Fibroblast of lung (primary cell): ENCODE results near the gene ANAPC13. TPM values are rescaled to one million over a fixed set of nuclear protein-coding genes. Genes with fewer than 3 reads are reported as not detected.

Source experiments
- DNase-seq, 2 donors: peaks; one replicate each; pipeline versions ENCODE4 v3.0.0 to v3.0.0-alpha.2; 2010; ENCODE audit warnings: low read depth in 2 of 2
- H2AFZ ChIP-seq: 2 replicates; pipeline ENCODE4 v1.5.1; 2012; ENCODE audit warnings: low read length, control low read depth, inconsistent platforms
- H3K27ac ChIP-seq: 2 replicates; pipeline ENCODE4 v1.5.1; 2011; ENCODE audit warnings: low read length, control low read depth; ENCODE audit not compliant: insufficient read depth
- H3K27me3 ChIP-seq: 2 replicates; pipeline ENCODE4 v1.5.1; 2011; ENCODE audit warnings: mild to moderate bottlenecking, low read length; ENCODE audit not compliant: control insufficient read depth, insufficient read depth
- H3K36me3 ChIP-seq: 2 replicates; pipeline ENCODE4 v1.5.1; 2011; ENCODE audit warnings: low read length; ENCODE audit not compliant: control insufficient read depth, insufficient read depth
- H3K4me1 ChIP-seq: 2 replicates; pipeline ENCODE4 v1.5.1; 2011; ENCODE audit warnings: low read length; ENCODE audit not compliant: control insufficient read depth, insufficient read depth; ENCODE audit errors: extremely low read depth
- H3K4me2 ChIP-seq: 2 replicates; pipeline ENCODE4 v1.5.1; 2011; ENCODE audit warnings: low read length, control low read depth; ENCODE audit not compliant: insufficient read depth; ENCODE audit errors: extremely low read depth
- H3K4me3 ChIP-seq, 4 experiments: fragments of 200-600 bp in 1 of 4; sonication (generic) in 1 of 4; replicated peaks in 1 of 4; 2 replicates each; pipeline ENCODE4 v1.5.1; 2011 to 2016; ENCODE audit warnings: low read length in 4 of 4, low read depth in 3 of 4, mild to moderate bottlenecking in 3 of 4, control low read depth in 2 of 4, inconsistent platforms in 1 of 4, mixed read lengths in 1 of 4; ENCODE audit not compliant: insufficient read depth in 1 of 4; ENCODE audit errors: control extremely low read depth in 1 of 4
- H3K79me2 ChIP-seq: 2 replicates; pipeline ENCODE4 v1.5.1; 2012; ENCODE audit warnings: mild to moderate bottlenecking, low read length, inconsistent platforms; ENCODE audit not compliant: control insufficient read depth, insufficient read depth
- H3K9ac ChIP-seq: 2 replicates; pipeline ENCODE4 v1.5.1; 2011; ENCODE audit warnings: mild to moderate bottlenecking, low read length, control low read depth; ENCODE audit not compliant: insufficient read depth
- H3K9me3 ChIP-seq: 2 replicates; pipeline ENCODE4 v1.5.1; 2012; ENCODE audit warnings: low read depth, low read length; ENCODE audit not compliant: control insufficient read depth, insufficient read depth
- H4K20me1 ChIP-seq: 2 replicates; pipeline ENCODE4 v1.5.1; 2011; ENCODE audit warnings: low read length; ENCODE audit not compliant: control insufficient read depth, insufficient read depth; ENCODE audit errors: extremely low read depth
- CTCF ChIP-seq, 2 donors: IDR thresholded peaks in 1 of 2; conservative IDR thresholded peaks in 1 of 2; 1 replicate in 1 of 2; 2 replicates in 1 of 2; pipeline ENCODE4 v1.5.1; 2011 to 2012; ENCODE audit warnings: low read length in 2 of 2, control low read depth in 1 of 2, inconsistent platforms in 1 of 2, low read depth in 1 of 2, mild to moderate bottlenecking in 1 of 2
- EZH2 ChIP-seq: IDR thresholded peaks from 2 replicates; pipeline ENCODE4 v1.5.1; 2012; ENCODE audit warnings: low read length, control low read depth, mild to moderate bottlenecking; ENCODE audit errors: missing control alignments
- polyA plus RNA-seq, 2 donors: library from polyadenylated mRNA; depleted of rRNA in 1 of 2; stranded (reverse) in 1 of 2; unstranded in 1 of 2; fragments of >200 nt; gene quantifications; 2 replicates each; pipeline ENCODE4 v1.2.1, GENCODE V29; 2011 to 2012; ENCODE audit warnings: missing spikeins in 1 of 2
- total RNA-seq: library from RNA; depleted of rRNA; stranded (reverse); fragments of >200 nt; gene quantifications from 2 replicates; pipeline ENCODE4 v1.2.1, GENCODE V29; 2014

Gene ANAPC13
- total and polyA plus RNA-seq, 2 donors (not counting 1 experiment from before 2014, with no cell fraction given): 93.3 to 110 TPM

GRCh38 chr3:134449951-134450350, 35.8 kb downstream of the ANAPC13 start:
- H4K20me1 ChIP-seq: no peaks in the 10 kb centered on the region
- H3K27ac ChIP-seq: no peak overlapping the region
- no peak overlapping the region for H3K4me3 ChIP-seq
- peaks cover 14% of the 10 kb centered on the region for H3K4me1 ChIP-seq
- no peaks in the 10 kb centered on the region for H3K27me3 ChIP-seq
- no peak overlapping the region for H3K4me2 ChIP-seq
- no peak overlapping the region for H3K9ac ChIP-seq
- H3K9me3 ChIP-seq: no peaks in the 10 kb centered on the region
- H2AFZ ChIP-seq: no peak overlapping the region
- H3K36me3 ChIP-seq: no peaks in the 10 kb centered on the region
- DNase-seq: no peak
- H3K79me2 ChIP-seq: no peaks in the 10 kb centered on the region
- no peak for TF ChIP-seq EZH2

GRCh38 chr3:134449277-134449676, 36.5 kb downstream of the ANAPC13 start:
- Histone ChIP-seq H3K27me3 (no peaks in the 10 kb centered on the region), H3K27ac (no peak overlapping the region), H4K20me1 (no peaks in the 10 kb centered on the region), H3K9ac (no peak overlapping the region), H3K4me3 (no peak overlapping the region), H3K4me2 (no peak overlapping the region), H3K79me2 (no peaks in the 10 kb centered on the region), H3K36me3 (no peaks in the 10 kb centered on the region), H3K4me1 (peaks cover 14% of the 10 kb centered on the region), H2AFZ (no peak overlapping the region), H3K9me3 (no peaks in the 10 kb centered on the region)
- TF ChIP-seq CTCF (conservative IDR thresholded peaks at IDR 0.05 in 1 of 2, IDR thresholded peaks at IDR 0.05 in 1 of 2; ENCODE audit: low read depth in 1 of 2, low read length in 2 of 2): peak; percentile 31 to 54
- no peak for TF ChIP-seq EZH2
- peak in 1 of 2 donors; percentile 56 for DNase-seq

- Histone ChIP-seq H3K4me3 (no peak overlapping the region), H3K27ac (no peak overlapping the region), H2AFZ (no peak overlapping the region), H3K27me3 (no peaks in the 10 kb centered on the region), H4K20me1 (no peaks in the 10 kb centered on the region), H3K79me2 (no peaks in the 10 kb centered on the region), H3K36me3 (no peaks in the 10 kb centered on the region), H3K4me2 (no peak overlapping the region), H3K9me3 (no peaks in the 10 kb centered on the region), H3K9ac (no peak overlapping the region), H3K4me1 (peaks cover 14% of the 10 kb centered on the region)
- DNase-seq: no peak
- TF ChIP-seq CTCF (conservative IDR thresholded peaks at IDR 0.05 in 1 of 2, IDR thresholded peaks at IDR 0.05 in 1 of 2; ENCODE audit: low read depth in 1 of 2, low read length in 2 of 2): no peak
- no peak for TF ChIP-seq EZH2
Measured at GRCh38 chr3:134448664-134449063, 37.1 kb downstream of the ANAPC13 start.
